Lower leg skin (tissue), 3 donors: ENCODE data around the gene FBXO31.

ENCODE experiments used
- POLR2A ChIP-seq, 2 donors: fragments of 450-650 bp; IDR thresholded peaks; one replicate each; pipeline ENCODE4 v1.6.1; 2016 to 2017; ENCODE audit warnings: antibody characterized with exemption in 2 of 2, mild to moderate bottlenecking in 1 of 2, moderate library complexity in 1 of 2
- TF ChIP-seq, protein P1 (sequence below), 3 donors: fragments of 450-650 bp; IDR thresholded peaks; one replicate each; pipeline ENCODE4 v1.5.1; 2016; ENCODE audit warnings: antibody characterized with exemption in 3 of 3, mild to moderate bottlenecking in 3 of 3, moderate library complexity in 2 of 3

DNA sequence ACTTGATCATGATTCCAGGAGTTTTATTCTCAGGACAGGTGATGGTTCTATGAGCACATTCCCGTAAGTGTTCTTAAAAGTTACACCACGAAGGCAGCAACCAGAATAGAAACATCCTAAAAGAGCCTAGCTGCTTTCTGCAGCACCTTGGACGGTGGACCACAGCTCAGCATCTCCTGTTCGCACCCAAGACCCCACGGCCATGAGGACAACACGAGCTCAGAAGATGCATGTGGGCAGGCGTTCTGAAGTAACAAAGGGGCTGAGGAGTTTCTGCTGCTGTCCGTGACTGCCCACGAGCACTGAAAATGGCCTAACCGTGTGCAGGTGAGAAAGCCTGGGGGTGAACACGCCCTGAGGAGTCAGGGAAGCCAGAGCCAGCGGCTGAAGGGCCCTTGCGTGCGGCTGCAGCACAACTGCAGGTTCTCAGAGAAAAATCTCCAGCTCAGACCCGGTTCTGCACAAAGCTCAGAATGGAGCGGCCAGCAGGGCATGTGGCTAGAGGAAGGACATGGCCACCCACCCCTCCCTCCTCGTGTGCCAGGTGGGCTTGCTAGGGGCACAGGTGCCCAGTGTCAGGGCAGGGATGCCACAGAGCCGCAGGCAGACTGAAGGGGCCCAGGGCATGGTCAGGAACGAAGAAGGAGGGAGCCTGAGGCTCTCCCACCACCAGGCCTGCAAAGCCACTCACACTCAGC is 55.6 kb downstream of the FBXO31 start:
- TF ChIP-seq, protein P1, sequence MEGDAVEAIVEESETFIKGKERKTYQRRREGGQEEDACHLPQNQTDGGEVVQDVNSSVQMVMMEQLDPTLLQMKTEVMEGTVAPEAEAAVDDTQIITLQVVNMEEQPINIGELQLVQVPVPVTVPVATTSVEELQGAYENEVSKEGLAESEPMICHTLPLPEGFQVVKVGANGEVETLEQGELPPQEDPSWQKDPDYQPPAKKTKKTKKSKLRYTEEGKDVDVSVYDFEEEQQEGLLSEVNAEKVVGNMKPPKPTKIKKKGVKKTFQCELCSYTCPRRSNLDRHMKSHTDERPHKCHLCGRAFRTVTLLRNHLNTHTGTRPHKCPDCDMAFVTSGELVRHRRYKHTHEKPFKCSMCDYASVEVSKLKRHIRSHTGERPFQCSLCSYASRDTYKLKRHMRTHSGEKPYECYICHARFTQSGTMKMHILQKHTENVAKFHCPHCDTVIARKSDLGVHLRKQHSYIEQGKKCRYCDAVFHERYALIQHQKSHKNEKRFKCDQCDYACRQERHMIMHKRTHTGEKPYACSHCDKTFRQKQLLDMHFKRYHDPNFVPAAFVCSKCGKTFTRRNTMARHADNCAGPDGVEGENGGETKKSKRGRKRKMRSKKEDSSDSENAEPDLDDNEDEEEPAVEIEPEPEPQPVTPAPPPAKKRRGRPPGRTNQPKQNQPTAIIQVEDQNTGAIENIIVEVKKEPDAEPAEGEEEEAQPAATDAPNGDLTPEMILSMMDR (IDR thresholded peaks at IDR 0.05): no peak
- no peak for TF ChIP-seq POLR2A (IDR thresholded peaks at IDR 0.05)
